Upper lobe of right lung (tissue), 1 donor: ENCODE measurements around the gene UFD1. TPM values are rescaled to one million over a fixed set of nuclear protein-coding genes. Genes with fewer than 3 reads are reported as not detected.
"Not testable (repeated sequence)": the region's sequence is repeated elsewhere in the genome, so short reads cannot be mapped to it uniquely, and the experiment has no call there.

ENCODE experiments used
- ATAC-seq: fragments of 200-7000 bp; cut with Tn5 transposase; one replicate; pipeline ENCODE4 v1.9.1; 2020; ENCODE audit warnings: mild to moderate bottlenecking, moderate library complexity
- DNase-seq: peaks from one replicate; pipeline ENCODE4 v3.0.0-alpha.2; 2020
- H3K27ac ChIP-seq: fragments of 200-600 bp; one replicate; pipeline ENCODE4 v1.8.0; 2022
- H3K27me3 ChIP-seq: fragments of 200-600 bp; one replicate; pipeline ENCODE4 v1.8.0; 2022; ENCODE audit warnings: mild to moderate bottlenecking
- H3K36me3 ChIP-seq: fragments of 200-600 bp; one replicate; pipeline ENCODE4 v1.8.0; 2022
- H3K4me1 ChIP-seq: fragments of 200-600 bp; one replicate; pipeline ENCODE4 v1.8.0; 2022
- H3K4me3 ChIP-seq: fragments of 200-600 bp; one replicate; pipeline ENCODE4 v1.8.0; 2022; ENCODE audit warnings: mild to moderate bottlenecking
- H3K9me3 ChIP-seq: fragments of 200-600 bp; one replicate; pipeline ENCODE4 v1.8.0; 2022
- intact Hi-C: fragments of 100-400 bp; cut with DNase I; formaldehyde crosslinking; loops from one replicate; pipeline ENCODE4 v1.11.0; 2022
- total RNA-seq: library from RNA; stranded (reverse); fragmentation: NEBNext Ultra II Directional; extraction: Animal tissue kit (Norgen Biotek cat#: 25700); gene quantifications from one replicate; pipeline ENCODE4 v1.2.1, GENCODE V29; 2021
- TF ChIP-seq, protein P1 (sequence below): fragments of 200-600 bp; IDR thresholded peaks from one replicate; pipeline ENCODE4 v1.8.0; 2022; ENCODE audit warnings: antibody characterized with exemption
- donor health status: DM: no; HTN: yes; CAD: no; lungs with severe emphysema.

The UFD1 gene
- total RNA-seq, 1 donor from 2014 or later, result 43.1 TPM

DNA sequence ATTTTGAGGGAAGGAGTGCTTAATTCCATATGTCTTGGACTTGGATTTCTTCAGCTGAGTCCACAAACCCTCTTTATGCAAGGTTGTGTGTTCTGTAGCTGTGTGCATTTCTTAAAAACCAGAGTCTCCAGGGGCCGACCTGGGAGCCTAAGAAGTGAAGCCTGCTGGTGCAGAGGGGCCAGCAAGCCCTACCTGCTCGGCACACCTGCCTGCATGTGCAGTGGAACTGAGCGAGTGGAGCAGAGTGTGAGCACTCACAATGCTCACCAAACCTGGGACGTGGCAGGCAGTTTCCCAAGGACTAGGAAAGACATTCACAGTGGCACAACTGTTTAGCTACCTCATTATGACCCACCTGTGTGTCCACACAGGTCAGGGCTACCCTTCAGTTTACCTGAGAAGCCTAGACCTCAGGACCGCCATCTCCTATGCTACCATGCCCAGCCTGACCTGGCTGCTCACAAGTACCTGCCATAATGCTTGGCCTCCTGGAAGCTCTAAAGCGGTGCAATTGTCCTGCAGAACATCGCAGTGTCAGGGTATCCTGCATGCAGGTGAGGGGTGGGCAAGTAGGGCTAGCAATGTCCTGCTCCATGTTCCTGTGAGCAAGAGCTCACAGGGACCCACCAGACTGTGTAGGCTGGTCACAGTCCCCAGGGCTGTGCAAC lies 35.3 kb downstream of the UFD1 start:
- H3K27me3 ChIP-seq, result no peaks in the 10 kb centered on the region
- ATAC-seq, result no peak
- DNase-seq, result no peak
- no peaks in the 10 kb centered on the region for H3K9me3 ChIP-seq
- intact Hi-C loops, result no loop called here
- no peak overlapping the region for H3K27ac ChIP-seq
- peaks cover 26% of the 10 kb centered on the region for H3K4me1 ChIP-seq
- no peak overlapping the region for H3K4me3 ChIP-seq
- peaks cover 27% of the 10 kb centered on the region for H3K36me3 ChIP-seq
- TF ChIP-seq, protein P1, sequence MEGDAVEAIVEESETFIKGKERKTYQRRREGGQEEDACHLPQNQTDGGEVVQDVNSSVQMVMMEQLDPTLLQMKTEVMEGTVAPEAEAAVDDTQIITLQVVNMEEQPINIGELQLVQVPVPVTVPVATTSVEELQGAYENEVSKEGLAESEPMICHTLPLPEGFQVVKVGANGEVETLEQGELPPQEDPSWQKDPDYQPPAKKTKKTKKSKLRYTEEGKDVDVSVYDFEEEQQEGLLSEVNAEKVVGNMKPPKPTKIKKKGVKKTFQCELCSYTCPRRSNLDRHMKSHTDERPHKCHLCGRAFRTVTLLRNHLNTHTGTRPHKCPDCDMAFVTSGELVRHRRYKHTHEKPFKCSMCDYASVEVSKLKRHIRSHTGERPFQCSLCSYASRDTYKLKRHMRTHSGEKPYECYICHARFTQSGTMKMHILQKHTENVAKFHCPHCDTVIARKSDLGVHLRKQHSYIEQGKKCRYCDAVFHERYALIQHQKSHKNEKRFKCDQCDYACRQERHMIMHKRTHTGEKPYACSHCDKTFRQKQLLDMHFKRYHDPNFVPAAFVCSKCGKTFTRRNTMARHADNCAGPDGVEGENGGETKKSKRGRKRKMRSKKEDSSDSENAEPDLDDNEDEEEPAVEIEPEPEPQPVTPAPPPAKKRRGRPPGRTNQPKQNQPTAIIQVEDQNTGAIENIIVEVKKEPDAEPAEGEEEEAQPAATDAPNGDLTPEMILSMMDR, result no peak

DNA sequence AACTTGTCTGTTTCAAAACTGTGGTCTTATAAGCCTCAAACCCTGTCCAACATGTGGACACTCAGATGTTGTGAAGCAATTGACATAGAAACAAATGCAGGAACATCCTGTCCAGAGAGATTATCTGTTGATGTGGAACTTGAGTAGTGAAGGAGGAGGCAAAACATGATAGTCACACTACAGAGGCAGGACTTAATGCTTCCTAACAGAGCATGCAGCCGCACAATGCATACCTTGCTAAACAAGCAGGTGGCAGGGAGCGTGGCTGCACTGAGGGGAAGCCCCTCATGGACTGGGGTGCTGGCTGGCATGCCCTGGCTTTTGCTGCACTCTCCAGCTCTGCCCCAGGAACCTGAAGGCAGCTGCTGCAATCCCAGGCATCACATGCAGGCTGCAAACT lies 36.8 kb downstream of the UFD1 start:
- Histone ChIP-seq H3K9me3 (no peaks in the 10 kb centered on the region), H3K4me1 (peaks cover 20% of the 10 kb centered on the region), H3K27me3 (no peaks in the 10 kb centered on the region), H3K4me3 (no peak overlapping the region), H3K27ac (no peak overlapping the region), H3K36me3 (peaks cover 29% of the 10 kb centered on the region)
- ATAC-seq (no peak), DNase-seq (no peak)
- TF ChIP-seq, protein P1, result no peak
- intact Hi-C loops, result no loop called here

DNA sequence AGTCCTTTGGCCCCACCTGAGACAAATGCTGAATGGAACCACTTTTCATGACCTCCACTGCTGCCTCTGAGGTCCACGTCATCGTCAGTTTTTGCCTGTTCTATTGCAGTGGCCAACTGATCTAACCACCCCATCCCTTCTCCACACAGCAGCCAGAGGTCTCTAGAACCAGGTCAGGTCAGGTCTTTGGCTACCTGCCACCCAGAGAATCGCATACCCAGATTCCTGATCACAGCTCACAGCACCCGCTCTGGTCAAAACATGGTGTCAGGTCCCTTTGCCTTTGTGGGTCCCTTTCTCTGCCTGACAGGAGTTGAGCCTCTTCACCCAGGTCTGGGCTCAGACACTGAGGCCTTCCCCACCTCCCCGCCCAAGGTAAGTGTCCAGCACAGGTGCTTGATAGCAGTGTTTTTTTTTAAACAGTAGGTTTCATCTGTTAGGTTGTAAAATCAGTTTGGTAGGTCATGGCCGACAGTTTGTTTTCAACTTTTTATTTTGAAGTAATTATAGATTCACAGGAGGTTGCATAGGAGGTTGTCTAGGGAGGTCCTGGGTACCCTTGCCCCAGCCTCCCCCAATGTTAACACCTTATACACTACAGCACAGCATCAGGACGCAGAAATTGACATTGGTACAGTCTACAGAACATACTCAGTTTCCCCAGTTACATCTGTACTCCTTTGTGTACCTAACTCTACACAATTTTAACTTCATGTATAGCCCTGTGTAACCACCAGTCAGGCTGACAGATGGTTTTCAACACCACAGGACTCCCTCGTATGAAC lies 38.4 kb downstream of the UFD1 start:
- ATAC-seq, result no peak
- TF ChIP-seq, protein P1, result no peak
- Histone ChIP-seq H3K27me3 (no peaks in the 10 kb centered on the region), H3K4me3 (no peak overlapping the region), H3K36me3 (peaks cover 43% of the 10 kb centered on the region), H3K9me3 (no peaks in the 10 kb centered on the region), H3K4me1 (peaks cover 8% of the 10 kb centered on the region), H3K27ac (no peak overlapping the region)
- DNase-seq, result no peak
- intact Hi-C loops, result no loop called here

DNA sequence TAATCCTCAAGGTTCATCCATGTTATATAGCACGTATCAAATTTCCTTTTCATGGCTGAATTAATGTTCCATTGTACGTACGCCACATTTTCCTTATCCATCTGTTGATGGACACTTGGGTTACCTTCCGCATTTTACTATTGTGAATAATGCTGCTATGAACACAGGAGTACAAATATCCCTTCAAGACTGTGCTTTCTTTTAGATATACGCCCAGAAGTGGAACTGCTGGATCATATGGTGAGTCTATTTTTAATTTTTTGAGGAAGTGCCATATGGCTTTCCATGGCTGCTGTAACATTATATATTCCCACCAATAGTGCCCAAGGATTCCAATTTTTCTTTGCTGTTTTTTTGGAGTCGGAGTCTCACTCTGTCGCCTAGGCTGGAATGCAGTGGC lies 40.7 kb downstream of the UFD1 start:
- Histone ChIP-seq H3K27ac (no peak overlapping the region), H3K36me3 (peaks cover 46% of the 10 kb centered on the region)
- no peak for ATAC-seq

DNA sequence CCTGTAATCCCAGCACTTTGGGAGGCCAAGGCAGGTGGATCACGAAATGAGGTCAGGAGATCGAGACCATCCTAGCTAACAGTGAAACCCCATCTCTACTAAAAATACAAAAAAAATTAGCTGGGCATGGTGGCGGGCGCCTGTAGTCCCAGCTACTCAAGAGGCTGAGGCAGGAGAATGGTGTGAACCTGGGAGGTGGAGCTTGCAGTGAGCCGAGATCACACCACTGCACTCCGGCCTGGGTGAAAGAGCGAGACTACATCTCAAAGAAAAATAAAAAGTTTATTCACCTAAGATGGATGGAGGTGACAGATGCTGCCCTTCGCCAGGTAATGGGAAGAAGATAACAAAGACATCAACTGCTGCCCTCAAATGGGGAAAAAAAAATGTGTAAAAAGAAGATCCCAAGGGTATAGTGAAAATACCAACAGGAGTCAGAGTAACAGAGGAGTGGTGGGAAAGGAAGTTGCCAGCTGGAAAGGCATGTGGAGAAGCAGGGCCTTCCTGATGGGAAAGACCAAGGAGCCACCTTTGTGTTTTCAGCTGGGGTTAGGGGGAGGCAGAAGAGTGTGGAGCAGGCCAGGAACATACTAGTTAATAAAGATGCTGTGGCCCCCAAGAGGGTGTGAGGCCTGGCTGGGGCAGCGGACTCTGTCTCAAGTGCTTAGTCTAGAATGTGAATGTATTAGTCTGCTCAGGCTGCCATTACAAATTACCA lies 42.4 kb downstream of the UFD1 start:
- DNase-seq, H3K27me3 ChIP-seq, ATAC-seq, H3K27ac ChIP-seq, H3K4me3 ChIP-seq, intact Hi-C loops, H3K9me3 ChIP-seq, H3K4me1 ChIP-seq: not testable (repeated sequence)
- peaks cover 32% of the 10 kb centered on the region for H3K36me3 ChIP-seq

More for the DNA sequence above, 40.7 kb downstream of the UFD1 start:
- H3K4me1 ChIP-seq, result peaks cover 3% of the 10 kb centered on the region
- no peaks in the 10 kb centered on the region for H3K9me3 ChIP-seq
- DNase-seq, result no peak
- H3K27me3 ChIP-seq, result no peaks in the 10 kb centered on the region
- TF ChIP-seq, protein P1, result no peak
- intact Hi-C loops, result no loop called here
- no peak overlapping the region for H3K4me3 ChIP-seq
